ENCODE results near the gene FOXJ1.

FOXJ1 gene

GRCh38 chr17:76134911-76135809, 5.9 kb downstream of the FOXJ1 start:
- no peak for DNase-seq (ENCODE audit: extremely low read depth, insufficient read length)
- Histone ChIP-seq H3K36me3 (ENCODE audit: control insufficient read depth, insufficient read depth, low read length) (no peaks in the 10 kb centered on the region), H3K27me3 (replicated peaks; ENCODE audit: control insufficient read depth, insufficient read depth, low read length) (no peaks in the 10 kb centered on the region), H3K4me3 (replicated peaks; ENCODE audit: low read depth, low read length) (no peak overlapping the region)
- TF ChIP-seq CTCF (IDR thresholded peaks at IDR 0.05; ENCODE audit: insufficient read depth, low read length, poor library complexity, severe bottlenecking) = no peak

GRCh38 chr17:76132574-76133338, 8.3 kb downstream of the FOXJ1 start:
- no peak overlapping the region for H3K4me3 ChIP-seq (replicated peaks; ENCODE audit: low read depth, low read length)
- no peak for TF ChIP-seq CTCF (IDR thresholded peaks at IDR 0.05; ENCODE audit: insufficient read depth, low read length, poor library complexity, severe bottlenecking)
- DNase-seq (ENCODE audit: extremely low read depth, insufficient read length) = no peak
- H3K36me3 ChIP-seq (ENCODE audit: control insufficient read depth, insufficient read depth, low read length) = no peaks in the 10 kb centered on the region
- H3K27me3 ChIP-seq (replicated peaks; ENCODE audit: control insufficient read depth, insufficient read depth, low read length) = no peaks in the 10 kb centered on the region

- Histone ChIP-seq H3K27me3 (replicated peaks; ENCODE audit: control insufficient read depth, insufficient read depth, low read length) (no peaks in the 10 kb centered on the region), H3K4me3 (replicated peaks; ENCODE audit: low read depth, low read length) (no peak overlapping the region), H3K36me3 (ENCODE audit: control insufficient read depth, insufficient read depth, low read length) (no peaks in the 10 kb centered on the region)
- no peak for DNase-seq (ENCODE audit: extremely low read depth, insufficient read length)
- TF ChIP-seq CTCF (IDR thresholded peaks at IDR 0.05; ENCODE audit: insufficient read depth, low read length, poor library complexity, severe bottlenecking) = no peak
These were observed 9.1 kb downstream of the FOXJ1 start for GRCh38 chr17:76131692-76132573.

GRCh38 chr17:76131051-76131691, 9.9 kb downstream of the FOXJ1 start:
- Histone ChIP-seq H3K36me3 (ENCODE audit: control insufficient read depth, insufficient read depth, low read length) (no peaks in the 10 kb centered on the region), H3K4me3 (replicated peaks; ENCODE audit: low read depth, low read length) (no peak overlapping the region), H3K27me3 (replicated peaks; ENCODE audit: control insufficient read depth, insufficient read depth, low read length) (no peaks in the 10 kb centered on the region)
- DNase-seq (ENCODE audit: extremely low read depth, insufficient read length) = no peak
- no peak for TF ChIP-seq CTCF (IDR thresholded peaks at IDR 0.05; ENCODE audit: insufficient read depth, low read length, poor library complexity, severe bottlenecking)

GRCh38 chr17:76130473-76130872, 10.6 kb downstream of the FOXJ1 start:
- H3K4me3 ChIP-seq (replicated peaks; ENCODE audit: low read depth, low read length) = no peak overlapping the region
- no peaks in the 10 kb centered on the region for H3K36me3 ChIP-seq (ENCODE audit: control insufficient read depth, insufficient read depth, low read length)
- DNase-seq (ENCODE audit: extremely low read depth, insufficient read length) = no peak
- H3K27me3 ChIP-seq (replicated peaks; ENCODE audit: control insufficient read depth, insufficient read depth, low read length) = no peaks in the 10 kb centered on the region
- TF ChIP-seq CTCF (IDR thresholded peaks at IDR 0.05; ENCODE audit: insufficient read depth, low read length, poor library complexity, severe bottlenecking) = no peak
